ENCODE measurements around the gene SSC4D.

GRCh38 chr7:76358481-76359110 is 50.9 kb downstream of the SSC4D start, which contains the start of gene YWHAG:
- TF ChIP-seq, protein P1, sequence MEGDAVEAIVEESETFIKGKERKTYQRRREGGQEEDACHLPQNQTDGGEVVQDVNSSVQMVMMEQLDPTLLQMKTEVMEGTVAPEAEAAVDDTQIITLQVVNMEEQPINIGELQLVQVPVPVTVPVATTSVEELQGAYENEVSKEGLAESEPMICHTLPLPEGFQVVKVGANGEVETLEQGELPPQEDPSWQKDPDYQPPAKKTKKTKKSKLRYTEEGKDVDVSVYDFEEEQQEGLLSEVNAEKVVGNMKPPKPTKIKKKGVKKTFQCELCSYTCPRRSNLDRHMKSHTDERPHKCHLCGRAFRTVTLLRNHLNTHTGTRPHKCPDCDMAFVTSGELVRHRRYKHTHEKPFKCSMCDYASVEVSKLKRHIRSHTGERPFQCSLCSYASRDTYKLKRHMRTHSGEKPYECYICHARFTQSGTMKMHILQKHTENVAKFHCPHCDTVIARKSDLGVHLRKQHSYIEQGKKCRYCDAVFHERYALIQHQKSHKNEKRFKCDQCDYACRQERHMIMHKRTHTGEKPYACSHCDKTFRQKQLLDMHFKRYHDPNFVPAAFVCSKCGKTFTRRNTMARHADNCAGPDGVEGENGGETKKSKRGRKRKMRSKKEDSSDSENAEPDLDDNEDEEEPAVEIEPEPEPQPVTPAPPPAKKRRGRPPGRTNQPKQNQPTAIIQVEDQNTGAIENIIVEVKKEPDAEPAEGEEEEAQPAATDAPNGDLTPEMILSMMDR (IDR thresholded peaks at IDR 0.05; ENCODE audit: insufficient read depth, low read depth, low read length) = no peak
- TF ChIP-seq EZH2 (IDR thresholded peaks at IDR 0.05; ENCODE audit: insufficient read depth, low read length) = no peak
